IMR-90 (cell line): ENCODE data around the gene CPLX3. TPM values are rescaled to one million over a fixed set of nuclear protein-coding genes. Genes with fewer than 3 reads are reported as not detected.

Source experiments
- ATAC-seq: fragments of 200-7000 bp; cut with Tn5 transposase; 2 replicates; pipeline ENCODE4 v1.9.1; 2020; ENCODE audit warnings: low read depth, mild to moderate bottlenecking, moderate library complexity
- BruUV-seq: library from RNA; stranded (reverse); fragments of 400-500 nt; replicated peaks from 2 replicates; lab custom pipeline; 2021; lab: Mats Ljungman, UMichigan
- CTCF ChIA-PET: fragments of 300-600 bp; formaldehyde crosslinking; extraction: SDS; loops from one replicate; lab custom pipeline; 2021; ENCODE audit warnings: antibody characterized with exemption; lab: Yijun Ruan, JAX
- POLR2A ChIA-PET: fragments of 300-600 bp; sonication (Branson Sonifier 250); formaldehyde crosslinking; loops from one replicate; lab custom pipeline; 2022; ENCODE audit warnings: antibody characterized with exemption; ENCODE audit not compliant: unreplicated experiment; lab: Charles Lee
- DNase-seq: peaks from one replicate; pipeline ENCODE4 v3.0.0; 2013
- H2AFZ ChIP-seq: replicated peaks from 2 replicates; pipeline ENCODE3; 2013; ENCODE audit warnings: low read length, mild to moderate bottlenecking; ENCODE audit not compliant: poor library complexity
- H2AK5ac ChIP-seq: 2 replicates; pipeline ENCODE4 v1.6.1; 2013; ENCODE audit warnings: low read depth, low read length, inconsistent platforms
- H2AK9ac ChIP-seq: replicated peaks from 2 replicates; pipeline ENCODE3; 2013; ENCODE audit warnings: mild to moderate bottlenecking, low read depth, low read length, moderate library complexity; ENCODE audit not compliant: poor library complexity
- H2BK120ac ChIP-seq: 2 replicates; pipeline ENCODE4 v1.6.1; 2013; ENCODE audit warnings: low read depth, low read length, inconsistent platforms
- H2BK15ac ChIP-seq: 3 replicates; pipeline ENCODE4 v1.6.1; 2013; ENCODE audit warnings: low read depth, low read length, inconsistent platforms
- H2BK20ac ChIP-seq: 2 replicates; pipeline ENCODE4 v1.6.1; 2013; ENCODE audit warnings: low read depth, mild to moderate bottlenecking, inconsistent platforms, low read length, moderate library complexity
- H2BK5ac ChIP-seq: 2 replicates; pipeline ENCODE4 v1.6.1; 2013; ENCODE audit warnings: mild to moderate bottlenecking, low read depth, low read length, inconsistent platforms; ENCODE audit not compliant: poor library complexity, severe bottlenecking
- H3K14ac ChIP-seq: replicated peaks from 2 replicates; pipeline ENCODE4 v1.6.1; 2013; ENCODE audit warnings: low read depth, low read length, inconsistent platforms
- H3K18ac ChIP-seq: 2 replicates; pipeline ENCODE4 v1.6.1; 2013; ENCODE audit warnings: low read depth, low read length, control low read depth
- H3K23ac ChIP-seq: 2 replicates; pipeline ENCODE4 v1.6.1; 2013; ENCODE audit warnings: low read depth, low read length, inconsistent platforms
- H3K27ac ChIP-seq: 2 replicates; pipeline ENCODE4 v1.5.1; 2013; ENCODE audit warnings: mild to moderate bottlenecking, control low read depth, low read length; ENCODE audit not compliant: insufficient read depth
- H3K27me3 ChIP-seq: 2 replicates; pipeline ENCODE4 v1.6.1; 2013; ENCODE audit warnings: low read length; ENCODE audit not compliant: control insufficient read depth, insufficient read depth
- H3K36me3 ChIP-seq: 2 replicates; pipeline ENCODE4 v1.6.1; 2013; ENCODE audit warnings: low read length, mixed read lengths; ENCODE audit not compliant: control insufficient read depth, insufficient read depth
- H3K4ac ChIP-seq: 2 replicates; pipeline ENCODE4 v1.6.1; 2013; ENCODE audit warnings: low read depth, low read length, inconsistent platforms
- H3K4me1 ChIP-seq: 2 replicates; pipeline ENCODE4 v1.6.1; 2013; ENCODE audit warnings: low read length, mixed read lengths; ENCODE audit not compliant: control insufficient read depth, insufficient read depth
- H3K4me2 ChIP-seq: 2 replicates; pipeline ENCODE4 v1.6.1; 2013; ENCODE audit warnings: low read depth, mild to moderate bottlenecking, control low read depth, low read length, moderate library complexity
- H3K4me3 ChIP-seq: 2 replicates; pipeline ENCODE4 v1.5.1; 2013; ENCODE audit warnings: low read depth, mild to moderate bottlenecking, control low read depth, low read length, moderate library complexity; ENCODE audit not compliant: insufficient read depth
- H3K56ac ChIP-seq: 2 replicates; pipeline ENCODE4 v1.6.1; 2013; ENCODE audit warnings: low read length, inconsistent platforms; ENCODE audit not compliant: insufficient read depth; ENCODE audit errors: extremely low read depth
- H3K79me1 ChIP-seq, 2 experiments: 2 replicates each; pipeline ENCODE4 v1.6.1; 2013; ENCODE audit warnings: low read length in 2 of 2, inconsistent platforms in 1 of 2, low read depth in 1 of 2
- H3K9ac ChIP-seq: 2 replicates; pipeline ENCODE4 v1.6.1; 2013; ENCODE audit warnings: low read depth, low read length, control low read depth
- H3K9me1 ChIP-seq: 2 replicates; pipeline ENCODE4 v1.6.1; 2013; ENCODE audit warnings: low read length, inconsistent platforms; ENCODE audit not compliant: insufficient read depth
- H3K9me3 ChIP-seq: 2 replicates; pipeline ENCODE4 v1.6.1; 2013; ENCODE audit warnings: low read length; ENCODE audit not compliant: control insufficient read depth, insufficient read depth
- H4K20me1 ChIP-seq: 2 replicates; pipeline ENCODE4 v1.6.1; 2013; ENCODE audit warnings: low read length, inconsistent platforms; ENCODE audit not compliant: insufficient read depth
- H4K5ac ChIP-seq: 2 replicates; pipeline ENCODE4 v1.6.1; 2013; ENCODE audit warnings: mild to moderate bottlenecking, low read depth, low read length, control low read depth
- H4K8ac ChIP-seq, 2 experiments: 2 replicates each; pipeline ENCODE4 v1.6.1; 2013; ENCODE audit warnings: low read depth in 2 of 2, low read length in 2 of 2, control low read depth in 1 of 2, inconsistent platforms in 1 of 2
- H4K91ac ChIP-seq: 2 replicates; pipeline ENCODE4 v1.6.1; 2013; ENCODE audit warnings: low read depth, low read length, inconsistent platforms; ENCODE audit not compliant: insufficient read depth
- CHD1 ChIP-seq: IDR thresholded peaks from 2 replicates; pipeline ENCODE4 v1.6.1; 2012; ENCODE audit warnings: low read depth, low read length, improper control_type of control experiment
- ELK1 ChIP-seq: fragments of 150-350 bp; IDR thresholded peaks from 2 replicates; pipeline ENCODE4 v1.6.1; 2016; ENCODE audit warnings: low read depth, mild to moderate bottlenecking, low read length, moderate library complexity, borderline replicate concordance
- MAFK ChIP-seq: IDR thresholded peaks from 2 replicates; pipeline ENCODE4 v1.6.1; 2012; ENCODE audit warnings: low read depth, low read length, improper control_type of control experiment
- MAZ ChIP-seq: IDR thresholded peaks from 2 replicates; pipeline ENCODE4 v1.6.1; 2012; ENCODE audit warnings: low read depth, mild to moderate bottlenecking, low read length, improper control_type of control experiment, moderate library complexity, borderline replicate concordance
- MXI1 ChIP-seq: IDR thresholded peaks from 2 replicates; pipeline ENCODE4 v1.6.1; 2012; ENCODE audit warnings: low read depth, mild to moderate bottlenecking, low read length, moderate library complexity, borderline replicate concordance
- NFE2L2 ChIP-seq: fragments of 150-350 bp; IDR thresholded peaks from 2 replicates; pipeline ENCODE4 v1.6.1; 2016; ENCODE audit warnings: low read depth, mild to moderate bottlenecking, low read length
- POLR2A ChIP-seq: IDR thresholded peaks from 2 replicates; pipeline ENCODE4 v1.6.1; 2012; ENCODE audit warnings: mild to moderate bottlenecking, low read depth, low read length
- RAD21 ChIP-seq: IDR thresholded peaks from 2 replicates; pipeline ENCODE4 v1.6.1; 2012; ENCODE audit warnings: low read length, improper control_type of control experiment
- RFX5 ChIP-seq: IDR thresholded peaks from 2 replicates; pipeline ENCODE4 v1.8.0; 2012; ENCODE audit warnings: low read depth, mild to moderate bottlenecking, low read length, moderate library complexity
- WGBS, 2 experiments: methylation state at CpG; one replicate each; pipeline versions ENCODE4 v1.1.5 to v1.1.7; 2013; ENCODE audit warnings: missing lambda C conversion rate in 2 of 2; ENCODE audit not compliant: insufficient read length in 1 of 2; ENCODE audit errors: extremely low coverage in 2 of 2; 5-methylcytosine and 5-hydroxymethylcytosine counted together
- dilution Hi-C: fragments of 300-500 bp; cut with HindIII; formaldehyde crosslinking; loops from one replicate; pipeline ENCODE4 v1.14.3; 2018; ENCODE audit warnings: low sequenced_read_pairs; ENCODE audit not compliant: unreplicated experiment
- in situ Hi-C: fragments of 300-500 bp; cut with MboI; formaldehyde crosslinking; loops from 3 replicates; pipeline ENCODE4 v1.14.3; 2019; ENCODE audit warnings: low sequenced_read_pairs, inconsistent platforms, mixed read lengths
- intact Hi-C: fragments of 100-400 bp; cut with micrococcal nuclease; formaldehyde crosslinking; loops from 2 replicates; pipeline ENCODE4 v1.10.0; 2022
- polyA plus RNA-seq, 3 experiments: library from polyadenylated mRNA; depleted of rRNA; stranded (reverse); fragments of >200 nt; gene quantifications; 2 replicates each; pipeline ENCODE4 v1.2.3, GENCODE V29; 2012; ENCODE audit warnings: low replicate concordance in 1 of 3
- total RNA-seq: library from RNA; depleted of rRNA; stranded (reverse); fragments of >200 nt; gene quantifications from 2 replicates; pipeline ENCODE4 v1.2.3, GENCODE V29; 2012

CPLX3 gene
- total and polyA plus RNA-seq, 2 of the 4 experiments (the other 2 are of a cell fraction), result not detected

- no peak for ATAC-seq
- Histone ChIP-seq H4K20me1 (peaks cover 14% of the 10 kb centered on the region; the same call in 1 of the 2 replicates), H3K14ac (no peak overlapping the region), H3K9me3 (no peaks in the 10 kb centered on the region), H2AK9ac (no peak overlapping the region), H2BK20ac (no peak overlapping the region), H3K79me1 (peaks cover 0 to 13% of the 10 kb centered on the region in 2 experiments; a peak in 2 of 4 replicates), H3K4me3 (no peak overlapping the region), H2BK15ac (no peak overlapping the region), H3K56ac (no peak overlapping the region), H3K9me1 (peaks cover 5% of the 10 kb centered on the region), H4K8ac (no peak overlapping the region), H3K4ac (no peak overlapping the region), H2AK5ac (no peak overlapping the region), H3K9ac (no peak overlapping the region), H2BK120ac (no peak overlapping the region), H3K18ac (no peak overlapping the region), H2BK5ac (no peak overlapping the region), H4K91ac (no peak overlapping the region), H3K4me2 (no peak overlapping the region), H3K27ac (no peak overlapping the region), H3K27me3 (no peaks in the 10 kb centered on the region), H3K36me3 (peaks cover 33% of the 10 kb centered on the region), H4K5ac (no peak overlapping the region), H3K23ac (no peak overlapping the region), H2AFZ (no peak overlapping the region), H3K4me1 (peaks cover 1% of the 10 kb centered on the region; the same call in 1 of the 2 replicates)
- WGBS, 2 experiments, result 71% methylated on average over 1 of the region's 6 CpGs; no CpG with 5 or more reads in 1 of the 2 experiments
- DNase-seq, result no peak
- no peak for TF ChIP-seq POLR2A
- TF ChIP-seq RAD21, result no peak
- TF ChIP-seq ELK1, result no peak
- no peak for TF ChIP-seq CHD1
- TF ChIP-seq RFX5, result no peak
- TF ChIP-seq MXI1, result no peak
- no peak for TF ChIP-seq MAFK
- TF ChIP-seq NFE2L2, result no peak
- TF ChIP-seq MAZ, result no peak
- in situ Hi-C loops, result no loop called here
- ChIA-PET CTCF (no interaction called here), POLR2A (no interaction called here)
- dilution Hi-C loops, result no loop called here
- intact Hi-C loops, result no loop called here
- no TSS peak for BruUV-seq
These were observed 21.5 kb upstream of the CPLX3 start for GRCh38 chr15:74804935-74805334.
